GM23338 (cell line): ENCODE results near the gene SMIM35.

Experiments used
- CTCF ChIP-seq, 2 experiments: fragments of 200-600 bp in 1 of 2; sonication (generic) in 1 of 2; conservative IDR thresholded peaks; 2 replicates each; pipeline versions ENCODE4 v1.5.1 to v1.6.1; 2016 to 2017; ENCODE audit warnings: antibody characterized with exemption in 2 of 2, low read depth in 2 of 2, mild to moderate bottlenecking in 2 of 2, moderate library complexity in 1 of 2
- EZH2 ChIP-seq: fragments of 200-600 bp; sonication (generic); IDR thresholded peaks from one replicate; pipeline ENCODE4 v1.8.0; 2017; ENCODE audit warnings: antibody characterized with exemption, mild to moderate bottlenecking, low read depth; ENCODE audit not compliant: unreplicated experiment
- POLR2AphosphoS5 ChIP-seq: IDR thresholded peaks from 2 replicates; pipeline ENCODE4 v1.6.1; 2016; ENCODE audit warnings: antibody characterized with exemption, low read depth

GRCh38 chr11:118087931-118088330 is 1.2 kb upstream of the SMIM35 start:
- TF ChIP-seq CTCF (conservative IDR thresholded peaks at IDR 0.05; ENCODE audit: low read depth in 2 of 2): no peak
- no peak for TF ChIP-seq POLR2AphosphoS5
- TF ChIP-seq EZH2: no peak
